Upper lobe of right lung (tissue), 1 donor: ENCODE results near the gene GNAQ. TPM values are rescaled to one million over a fixed set of nuclear protein-coding genes. Genes with fewer than 3 reads are reported as not detected.

Experiments used
- ATAC-seq: fragments of 200-7000 bp; cut with Tn5 transposase; one replicate; pipeline ENCODE4 v1.9.1; 2020; ENCODE audit warnings: mild to moderate bottlenecking, moderate library complexity
- DNase-seq: peaks from one replicate; pipeline ENCODE4 v3.0.0-alpha.2; 2020
- H3K27ac ChIP-seq: fragments of 200-600 bp; one replicate; pipeline ENCODE4 v1.8.0; 2022
- H3K27me3 ChIP-seq: fragments of 200-600 bp; one replicate; pipeline ENCODE4 v1.8.0; 2022; ENCODE audit warnings: mild to moderate bottlenecking
- H3K36me3 ChIP-seq: fragments of 200-600 bp; one replicate; pipeline ENCODE4 v1.8.0; 2022
- H3K4me1 ChIP-seq: fragments of 200-600 bp; one replicate; pipeline ENCODE4 v1.8.0; 2022
- H3K4me3 ChIP-seq: fragments of 200-600 bp; one replicate; pipeline ENCODE4 v1.8.0; 2022; ENCODE audit warnings: mild to moderate bottlenecking
- H3K9me3 ChIP-seq: fragments of 200-600 bp; one replicate; pipeline ENCODE4 v1.8.0; 2022
- intact Hi-C: fragments of 100-400 bp; cut with DNase I; formaldehyde crosslinking; loops from one replicate; pipeline ENCODE4 v1.11.0; 2022
- total RNA-seq: library from RNA; stranded (reverse); fragmentation: NEBNext Ultra II Directional; extraction: Animal tissue kit (Norgen Biotek cat#: 25700); gene quantifications from one replicate; pipeline ENCODE4 v1.2.1, GENCODE V29; 2021
- TF ChIP-seq, protein P1 (sequence below): fragments of 200-600 bp; IDR thresholded peaks from one replicate; pipeline ENCODE4 v1.8.0; 2022; ENCODE audit warnings: antibody characterized with exemption
- donor health status: DM: no; HTN: yes; CAD: no; lungs with severe emphysema.

The GNAQ gene
- total RNA-seq, 1 donor from 2014 or later: 132 TPM

DNA sequence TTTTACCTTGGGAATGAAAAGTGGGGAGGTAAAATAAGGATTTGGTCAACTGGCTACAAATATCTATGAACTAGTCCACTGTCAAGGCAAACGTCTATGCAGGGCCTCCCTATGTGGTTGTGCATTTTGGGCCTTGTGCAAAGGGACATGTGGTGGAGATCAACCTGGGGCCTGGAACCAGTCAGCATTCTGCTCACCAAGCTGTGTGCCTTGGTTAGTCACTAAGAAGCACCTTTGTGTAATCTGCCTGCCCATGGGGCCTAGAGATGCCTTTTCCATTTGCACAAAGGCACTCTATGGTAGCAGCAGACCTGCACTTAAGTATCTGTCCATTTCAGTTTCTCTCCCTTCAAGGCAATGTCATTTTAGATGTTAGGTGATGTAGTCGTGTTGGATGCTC lies 184.0 kb downstream of the GNAQ start:
- H3K27ac ChIP-seq: peak overlapping the region; percentile 45
- intact Hi-C loops: no loop called here
- H3K4me1 ChIP-seq: peaks cover 74% of the 10 kb centered on the region
- no peak for ATAC-seq
- H3K27me3 ChIP-seq: no peaks in the 10 kb centered on the region
- no peaks in the 10 kb centered on the region for H3K36me3 ChIP-seq
- no peak for DNase-seq
- no peaks in the 10 kb centered on the region for H3K9me3 ChIP-seq
- TF ChIP-seq, protein P1, sequence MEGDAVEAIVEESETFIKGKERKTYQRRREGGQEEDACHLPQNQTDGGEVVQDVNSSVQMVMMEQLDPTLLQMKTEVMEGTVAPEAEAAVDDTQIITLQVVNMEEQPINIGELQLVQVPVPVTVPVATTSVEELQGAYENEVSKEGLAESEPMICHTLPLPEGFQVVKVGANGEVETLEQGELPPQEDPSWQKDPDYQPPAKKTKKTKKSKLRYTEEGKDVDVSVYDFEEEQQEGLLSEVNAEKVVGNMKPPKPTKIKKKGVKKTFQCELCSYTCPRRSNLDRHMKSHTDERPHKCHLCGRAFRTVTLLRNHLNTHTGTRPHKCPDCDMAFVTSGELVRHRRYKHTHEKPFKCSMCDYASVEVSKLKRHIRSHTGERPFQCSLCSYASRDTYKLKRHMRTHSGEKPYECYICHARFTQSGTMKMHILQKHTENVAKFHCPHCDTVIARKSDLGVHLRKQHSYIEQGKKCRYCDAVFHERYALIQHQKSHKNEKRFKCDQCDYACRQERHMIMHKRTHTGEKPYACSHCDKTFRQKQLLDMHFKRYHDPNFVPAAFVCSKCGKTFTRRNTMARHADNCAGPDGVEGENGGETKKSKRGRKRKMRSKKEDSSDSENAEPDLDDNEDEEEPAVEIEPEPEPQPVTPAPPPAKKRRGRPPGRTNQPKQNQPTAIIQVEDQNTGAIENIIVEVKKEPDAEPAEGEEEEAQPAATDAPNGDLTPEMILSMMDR: no peak
- H3K4me3 ChIP-seq: no peak overlapping the region

DNA sequence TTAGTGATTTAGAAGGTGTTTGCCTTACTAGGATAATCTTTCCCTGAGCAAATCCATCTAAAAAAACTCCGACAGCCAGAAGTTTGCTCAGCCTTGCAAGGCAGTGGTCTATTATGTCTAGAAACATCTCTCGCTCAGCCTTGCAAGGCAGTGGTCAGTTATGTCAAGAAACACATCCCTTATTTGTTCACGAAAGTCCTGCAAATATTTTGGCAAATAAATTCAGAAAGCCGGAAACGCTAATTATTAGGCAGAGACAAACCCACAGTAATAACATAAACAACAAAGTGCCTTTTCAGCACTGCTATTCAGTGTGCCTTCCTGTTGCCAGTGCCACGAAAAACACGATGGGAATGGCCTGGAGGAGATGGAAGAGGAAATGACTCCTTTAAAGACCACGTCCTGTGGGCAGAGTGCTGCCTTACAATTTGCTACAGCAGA lies 184.5 kb downstream of the GNAQ start:
- DNase-seq (no peak), ATAC-seq (peak; percentile 41)
- H3K4me1 ChIP-seq: peaks cover 69% of the 10 kb centered on the region
- peak overlapping the region; percentile 52 for H3K27ac ChIP-seq
- intact Hi-C loops: no loop called here
- H3K9me3 ChIP-seq: no peaks in the 10 kb centered on the region
- H3K4me3 ChIP-seq: no peak overlapping the region
- TF ChIP-seq, protein P1: no peak
- H3K36me3 ChIP-seq: no peaks in the 10 kb centered on the region
- H3K27me3 ChIP-seq: no peaks in the 10 kb centered on the region

DNA sequence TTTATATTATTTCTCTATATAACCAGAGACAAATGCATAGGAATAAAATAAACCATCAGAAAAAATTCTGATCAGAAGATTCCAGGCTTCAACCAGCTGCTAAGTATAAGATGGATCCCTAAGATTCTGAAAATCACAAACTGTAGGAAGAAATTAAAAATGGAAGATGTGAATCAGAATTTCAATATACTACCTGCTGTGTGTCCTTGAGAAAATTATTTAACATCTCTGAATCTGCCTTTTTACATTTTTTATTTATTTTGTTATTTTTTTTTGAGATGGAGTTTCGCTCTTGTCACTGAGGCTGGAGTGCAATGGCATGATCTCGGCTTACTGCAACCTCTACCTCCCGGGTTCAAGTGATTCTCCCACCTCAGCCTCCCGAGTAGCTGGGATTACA lies 187.2 kb downstream of the GNAQ start:
- Histone ChIP-seq H3K9me3 (no peaks in the 10 kb centered on the region), H3K4me3 (no peak overlapping the region), H3K27me3 (no peaks in the 10 kb centered on the region), H3K36me3 (no peaks in the 10 kb centered on the region), H3K4me1 (peaks cover 58% of the 10 kb centered on the region), H3K27ac (no peak overlapping the region)
- intact Hi-C loops: no loop called here
- ATAC-seq (no peak), DNase-seq (no peak)
- TF ChIP-seq, protein P1: no peak

DNA sequence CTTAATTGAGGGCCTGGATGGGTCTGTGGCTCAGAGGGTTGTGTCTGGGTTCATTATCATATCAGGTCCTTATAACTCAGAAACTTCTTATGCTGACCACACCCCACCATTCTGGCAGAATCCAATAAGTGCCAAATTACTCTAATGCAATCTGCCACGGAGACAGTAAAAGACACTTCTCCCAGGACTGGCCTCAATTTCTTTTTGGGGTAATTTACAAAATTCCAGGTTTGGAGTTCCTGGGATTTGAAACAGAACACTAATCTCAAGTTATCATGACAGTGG lies 187.8 kb downstream of the GNAQ start:
- no peak for DNase-seq
- Histone ChIP-seq H3K36me3 (no peaks in the 10 kb centered on the region), H3K4me3 (no peak overlapping the region), H3K9me3 (no peaks in the 10 kb centered on the region), H3K27ac (no peak overlapping the region), H3K4me1 (peaks cover 52% of the 10 kb centered on the region), H3K27me3 (no peaks in the 10 kb centered on the region)
- ATAC-seq: no peak
- TF ChIP-seq, protein P1: no peak
- intact Hi-C loops: no loop called here

DNA sequence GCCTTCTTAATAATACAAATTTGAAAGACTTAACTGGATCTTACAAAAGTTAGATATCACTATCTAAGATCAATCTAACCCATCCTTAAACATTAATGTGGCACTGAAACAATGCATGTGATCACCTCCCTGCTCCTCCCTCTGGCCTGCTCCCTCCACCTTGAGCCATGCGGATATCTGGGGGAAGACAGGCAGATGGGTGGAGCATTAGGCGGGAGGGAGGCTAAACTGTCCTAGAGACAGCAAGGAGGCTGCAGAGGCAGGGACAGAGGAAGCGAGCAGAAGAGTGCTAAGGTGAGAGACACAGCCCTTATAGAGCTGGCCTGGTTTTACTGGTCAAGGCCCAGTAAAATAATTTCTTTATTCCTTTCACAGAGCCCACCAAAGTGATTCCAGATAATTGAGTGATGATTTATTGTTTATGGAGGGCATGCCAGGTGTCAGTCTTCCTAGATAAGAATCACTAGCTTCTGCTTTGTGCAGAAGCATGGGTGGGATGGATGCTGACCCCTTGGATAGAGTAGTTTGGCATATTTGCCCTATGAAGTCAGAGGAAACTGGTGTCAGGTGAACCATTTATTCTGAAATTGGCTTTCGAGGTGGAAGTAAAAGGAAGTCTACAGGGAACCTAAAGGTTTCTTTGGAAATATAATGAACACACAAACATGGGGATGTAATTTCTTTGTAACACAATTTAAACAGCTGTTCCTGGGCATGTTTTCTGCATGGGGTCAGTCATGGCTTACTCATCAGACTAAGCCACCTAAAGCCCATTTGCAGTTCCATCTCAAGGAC lies 188.3 kb downstream of the GNAQ start:
- Histone ChIP-seq H3K4me1 (peaks cover 47% of the 10 kb centered on the region), H3K36me3 (no peaks in the 10 kb centered on the region), H3K27me3 (no peaks in the 10 kb centered on the region), H3K27ac (no peak overlapping the region), H3K4me3 (no peak overlapping the region), H3K9me3 (no peaks in the 10 kb centered on the region)
- intact Hi-C loops: no loop called here
- DNase-seq (no peak), ATAC-seq (no peak)
- TF ChIP-seq, protein P1: no peak
